Stimulated activated naive CD8-positive, alpha-beta T cell treated with anti-CD3 and anti-CD28 coated beads, Interleukin-15, Interleukin-2, amounts not matched to agents 100 ng/mL and 50 ng/mL, for 24 hours (primary cell): ENCODE results near the gene PKN3.
"Not testable (repeated sequence)": the region's sequence is repeated elsewhere in the genome, so short reads cannot be mapped to it uniquely, and the experiment has no call there.

Experiments used
- H3K27ac Mint-ChIP-seq: one replicate; pipeline ENCODE4 v1.8.0; 2021; ENCODE audit warnings: mild to moderate bottlenecking, mixed read lengths
- H3K27me3 Mint-ChIP-seq: one replicate; pipeline ENCODE4 v1.8.0; 2021; ENCODE audit warnings: mixed read lengths
- H3K36me3 Mint-ChIP-seq: one replicate; pipeline ENCODE4 v1.8.0; 2021; ENCODE audit warnings: low read depth, mixed read lengths
- H3K4me1 Mint-ChIP-seq: one replicate; pipeline ENCODE4 v1.8.0; 2021; ENCODE audit warnings: low read depth, mixed read lengths
- H3K4me3 Mint-ChIP-seq: one replicate; pipeline ENCODE4 v1.8.0; 2021; ENCODE audit warnings: mild to moderate bottlenecking, mixed read lengths
- H3K9me3 Mint-ChIP-seq: one replicate; pipeline ENCODE4 v1.8.0; 2021; ENCODE audit warnings: mixed read lengths

The PKN3 gene

GRCh38 chr9:128685636-128686489 lies 16.4 kb upstream of the PKN3 start:
- Mint-ChIP-seq H3K27ac (peak overlapping the region; percentile 98), H3K4me1 (peaks cover 53% of the 10 kb centered on the region), H3K9me3 (no peaks in the 10 kb centered on the region), H3K4me3 (peak overlapping the region; percentile 98), H3K27me3 (no peaks in the 10 kb centered on the region), H3K36me3 (peaks cover 32% of the 10 kb centered on the region)

- H3K9me3 Mint-ChIP-seq = no peaks in the 10 kb centered on the region
- H3K4me3 Mint-ChIP-seq = peak overlapping the region; percentile 86
- peaks cover 37% of the 10 kb centered on the region for H3K36me3 Mint-ChIP-seq
- H3K27me3 Mint-ChIP-seq = no peaks in the 10 kb centered on the region
- H3K27ac Mint-ChIP-seq = peak overlapping the region; percentile 52
- H3K4me1 Mint-ChIP-seq = peaks cover 62% of the 10 kb centered on the region
Measured at GRCh38 chr9:128687453-128687852, 14.8 kb upstream of the PKN3 start.

- Mint-ChIP-seq H3K36me3 (peaks cover 48% of the 10 kb centered on the region), H3K4me1 (peaks cover 65% of the 10 kb centered on the region), H3K9me3 (no peaks in the 10 kb centered on the region), H3K27ac (peak within 1 kb of the TSS; percentile 95), H3K4me3 (peak within 1 kb of the TSS; percentile 86), H3K27me3 (no peaks in the 10 kb centered on the region)
Measured at GRCh38 chr9:128688501-128689292, 13.6 kb upstream of the PKN3 start, which contains the start of gene SET. SET (plus strand) TSS chr9:128689222; CDS start chr9:128689583, 361 bp downstream.

GRCh38 chr9:128689293-128689774 lies 13.0 kb upstream of the PKN3 start:
- peak overlapping the region; percentile 60 for H3K4me3 Mint-ChIP-seq
- H3K9me3 Mint-ChIP-seq = no peaks in the 10 kb centered on the region
- H3K4me1 Mint-ChIP-seq = peaks cover 69% of the 10 kb centered on the region
- H3K36me3 Mint-ChIP-seq = peaks cover 49% of the 10 kb centered on the region
- H3K27ac Mint-ChIP-seq = peak overlapping the region; percentile 52
- no peaks in the 10 kb centered on the region for H3K27me3 Mint-ChIP-seq

GRCh38 chr9:128689820-128690683 lies 12.3 kb upstream of the PKN3 start:
- Mint-ChIP-seq H3K27ac (peak overlapping the region; percentile 99), H3K27me3 (no peaks in the 10 kb centered on the region), H3K9me3 (no peaks in the 10 kb centered on the region), H3K36me3 (peaks cover 56% of the 10 kb centered on the region), H3K4me3 (peak overlapping the region; percentile 99), H3K4me1 (peaks cover 67% of the 10 kb centered on the region)

- no peaks in the 10 kb centered on the region for H3K9me3 Mint-ChIP-seq
- peaks cover 61% of the 10 kb centered on the region for H3K4me1 Mint-ChIP-seq
- H3K4me3 Mint-ChIP-seq = peak overlapping the region; percentile 99
- peaks cover 59% of the 10 kb centered on the region for H3K36me3 Mint-ChIP-seq
- peak overlapping the region; percentile 99 for H3K27ac Mint-ChIP-seq
- no peaks in the 10 kb centered on the region for H3K27me3 Mint-ChIP-seq
Measured at GRCh38 chr9:128690684-128691034, 11.6 kb upstream of the PKN3 start.

GRCh38 chr9:128693738-128694137 lies 8.6 kb upstream of the PKN3 start:
- Mint-ChIP-seq H3K4me1 (peaks cover 32% of the 10 kb centered on the region), H3K27ac (peak overlapping the region; percentile 89), H3K36me3 (peaks cover 62% of the 10 kb centered on the region), H3K4me3 (peak overlapping the region; percentile 53)
- not testable (repeated sequence) for H3K9me3 Mint-ChIP-seq, H3K27me3 Mint-ChIP-seq

- Mint-ChIP-seq H3K36me3 (peaks cover 62% of the 10 kb centered on the region), H3K4me1 (peaks cover 32% of the 10 kb centered on the region), H3K27ac (peak overlapping the region; percentile 89), H3K27me3 (no peaks in the 10 kb centered on the region), H3K9me3 (no peaks in the 10 kb centered on the region), H3K4me3 (no peak overlapping the region)
Measured at GRCh38 chr9:128694344-128694743, 8.0 kb upstream of the PKN3 start.

- peaks cover 28% of the 10 kb centered on the region for H3K4me1 Mint-ChIP-seq
- peaks cover 44% of the 10 kb centered on the region for H3K36me3 Mint-ChIP-seq
- no peak overlapping the region for H3K27ac Mint-ChIP-seq
- H3K27me3 Mint-ChIP-seq = no peaks in the 10 kb centered on the region
- no peaks in the 10 kb centered on the region for H3K9me3 Mint-ChIP-seq
- H3K4me3 Mint-ChIP-seq = no peak overlapping the region
Measured at GRCh38 chr9:128696923-128697707, 5.2 kb upstream of the PKN3 start.

- H3K4me3 Mint-ChIP-seq, H3K27me3 Mint-ChIP-seq, H3K27ac Mint-ChIP-seq, H3K9me3 Mint-ChIP-seq: not testable (repeated sequence)
- Mint-ChIP-seq H3K4me1 (peaks cover 19% of the 10 kb centered on the region), H3K36me3 (peaks cover 24% of the 10 kb centered on the region)
Measured at GRCh38 chr9:128699096-128699795, 3.1 kb upstream of the PKN3 start.

GRCh38 chr9:128701227-128701854 lies 962 bp upstream of the PKN3 start:
- H3K27me3 Mint-ChIP-seq = no peaks in the 10 kb centered on the region
- peak overlapping the region; percentile 84 for H3K4me3 Mint-ChIP-seq
- H3K36me3 Mint-ChIP-seq = peaks cover 6% of the 10 kb centered on the region

GRCh38 chr9:128702949-128703615 lies 779 bp downstream of the PKN3 start:
- Mint-ChIP-seq H3K4me3 (peak overlapping the region; percentile 82), H3K4me1 (peaks cover 13% of the 10 kb centered on the region), H3K27me3 (no peaks in the 10 kb centered on the region), H3K9me3 (no peaks in the 10 kb centered on the region), H3K27ac (peak overlapping the region; percentile 31), H3K36me3 (no peaks in the 10 kb centered on the region)

More at GRCh38 chr9:128701227-128701854, 962 bp upstream of the PKN3 start:
- no peak overlapping the region for H3K27ac Mint-ChIP-seq
- no peaks in the 10 kb centered on the region for H3K9me3 Mint-ChIP-seq
- H3K4me1 Mint-ChIP-seq = peaks cover 13% of the 10 kb centered on the region
